ENCODE results near the gene OPHN1.

DNA sequence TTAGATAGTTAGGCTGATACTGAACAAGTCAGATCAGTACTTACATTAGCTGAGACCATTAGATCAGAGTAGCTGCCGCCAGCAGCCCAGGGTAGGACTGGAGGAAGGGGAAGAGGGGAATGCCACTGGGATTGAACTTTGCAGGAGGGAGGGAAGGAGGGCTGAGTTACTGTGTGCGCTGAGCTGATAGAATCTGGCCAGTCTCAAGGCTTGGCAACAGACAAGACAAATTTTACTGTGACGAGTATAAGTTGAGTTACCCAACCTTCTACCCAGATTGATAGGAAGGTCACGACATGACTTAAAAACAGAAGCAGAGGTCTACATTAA is 372.1 kb downstream of the OPHN1 start:
- TF ChIP-seq CTCF (conservative IDR thresholded peaks at IDR 0.05; ENCODE audit: low read depth in 2 of 2) (no peak), POLR2AphosphoS5 (IDR thresholded peaks at IDR 0.05; ENCODE audit: low read depth) (no peak), EZH2 (IDR thresholded peaks at IDR 0.05; ENCODE audit: low read depth, unreplicated experiment) (no peak), EZH2phosphoT487 (IDR thresholded peaks at IDR 0.05; ENCODE audit: unreplicated experiment) (no peak), ZNF114 (CRISPR knock-in tag; IDR thresholded peaks at IDR 0.05) (no peak), CREB1 (CRISPR knock-in tag; IDR thresholded peaks at IDR 0.05; ENCODE audit: low read depth) (no peak), ZNF462 (CRISPR knock-in tag; IDR thresholded peaks at IDR 0.05) (no peak), NANOG (IDR thresholded peaks at IDR 0.05; ENCODE audit: borderline replicate concordance) (no peak), ZNF331 (CRISPR knock-in tag; IDR thresholded peaks at IDR 0.05; ENCODE audit: low read depth) (no peak), REST (IDR thresholded peaks at IDR 0.05; ENCODE audit: unreplicated experiment) (no peak), STAT1 (IDR thresholded peaks at IDR 0.05; ENCODE audit: unreplicated experiment) (no peak)
